Panc1 (cell line): ENCODE results near the gene FBXL4. TPM values are rescaled to one million over a fixed set of nuclear protein-coding genes. Genes with fewer than 3 reads are reported as not detected.

Source experiments
- ATAC-seq: fragments of 200-7000 bp; cut with Tn5 transposase; 2 replicates; pipeline ENCODE4 v1.9.1; 2020; ENCODE audit warnings: mild to moderate bottlenecking, moderate library complexity
- BruUV-seq: library from RNA; stranded (reverse); fragments of 400-500 nt; replicated peaks from 2 replicates; lab custom pipeline; 2021; lab: Mats Ljungman, UMichigan
- CTCF ChIA-PET: fragments of 300-600 bp; sonication (Branson Sonifier 250); formaldehyde crosslinking; loops from one replicate; lab custom pipeline; 2022; ENCODE audit warnings: antibody characterized with exemption; lab: Charles Lee
- POLR2A ChIA-PET: fragments of 300-600 bp; sonication (Branson Sonifier 250); formaldehyde crosslinking; loops from one replicate; lab custom pipeline; 2022; ENCODE audit warnings: antibody characterized with exemption; lab: Charles Lee
- DNase-seq: peaks from one replicate; pipeline ENCODE4 v3.0.0-alpha.2; 2010; ENCODE audit warnings: low read depth, low spot score
- H3K27ac ChIP-seq: 2 replicates; pipeline ENCODE4 v1.5.1; 2011; ENCODE audit warnings: mild to moderate bottlenecking, low read length, inconsistent platforms
- H3K27me3 ChIP-seq: fragments of 200-500 bp; sonication (Bioruptor generic); 2 replicates; pipeline ENCODE4 v1.6.0; 2014; ENCODE audit warnings: low read length, inconsistent platforms; ENCODE audit not compliant: control insufficient read depth, insufficient read depth
- H3K36me3 ChIP-seq: fragments of 200-500 bp; sonication (Bioruptor generic); 2 replicates; pipeline ENCODE4 v1.5.1; 2014; ENCODE audit warnings: inconsistent platforms, mild to moderate bottlenecking, low read length, moderate library complexity; ENCODE audit not compliant: control insufficient read depth, insufficient read depth
- H3K4me1 ChIP-seq: 2 replicates; pipeline ENCODE4 v1.5.1; 2011; ENCODE audit warnings: inconsistent platforms, mild to moderate bottlenecking, low read length, moderate library complexity; ENCODE audit not compliant: control insufficient read depth, insufficient read depth
- H3K4me3 ChIP-seq, 2 experiments: 2 replicates each; pipeline ENCODE4 v1.5.1; 2011 to 2012; ENCODE audit warnings: low read depth in 2 of 2, low read length in 2 of 2, mild to moderate bottlenecking in 2 of 2, inconsistent platforms in 1 of 2, moderate library complexity in 1 of 2
- H3K9me3 ChIP-seq: fragments of 200-500 bp; sonication (Bioruptor generic); 2 replicates; pipeline ENCODE4 v1.5.1; 2014; ENCODE audit warnings: low read depth, mild to moderate bottlenecking, inconsistent platforms, low read length, moderate library complexity; ENCODE audit not compliant: control insufficient read depth, insufficient read depth
- POLR2AphosphoS5 ChIP-seq: IDR thresholded peaks from 2 replicates; pipeline ENCODE4 v1.6.1; 2012; ENCODE audit warnings: mild to moderate bottlenecking, low read depth, low read length, moderate library complexity
- REST ChIP-seq, 2 experiments: IDR thresholded peaks; 2 replicates each; pipeline ENCODE4 v1.6.1; 2011 to 2012; ENCODE audit warnings: low read depth in 2 of 2, control low read depth in 1 of 2, low read length in 1 of 2, mild to moderate bottlenecking in 1 of 2, moderate library complexity in 1 of 2; ENCODE audit not compliant: insufficient read depth in 1 of 2
- SIN3A ChIP-seq: IDR thresholded peaks from 2 replicates; pipeline ENCODE4 v1.6.1; 2012; ENCODE audit warnings: low read depth, mild to moderate bottlenecking, low read length, moderate library complexity, borderline replicate concordance; ENCODE audit not compliant: insufficient read depth
- TCF7L2 ChIP-seq: IDR thresholded peaks from 2 replicates; pipeline ENCODE4 v1.6.1; 2011; ENCODE audit warnings: mild to moderate bottlenecking, low read depth, low read length, inconsistent platforms
- in situ Hi-C: cut with HindIII; loops from 2 replicates; pipeline ENCODE4 v1.10.0; 2016; ENCODE audit warnings: low sequenced_read_pairs, low pct_unique_long_range_greater_than_20kb
- intact Hi-C: fragments of 100-400 bp; cut with micrococcal nuclease; formaldehyde crosslinking; loops from one replicate; pipeline ENCODE4 v1.10.0; 2022; ENCODE audit not compliant: unreplicated experiment
- total RNA-seq: library from RNA; stranded (reverse); gene quantifications from one replicate; pipeline ENCODE4 v1.2.1, GENCODE V29; 2021; ENCODE audit not compliant: unreplicated experiment
- TF ChIP-seq, protein P1 (sequence below): fragments of 450-650 bp; IDR thresholded peaks from 2 replicates; pipeline ENCODE4 v1.5.1; 2017; ENCODE audit warnings: mild to moderate bottlenecking

Gene FBXL4
- total RNA-seq, 1 experiment from 2014 or later = 11.5 TPM

DNA sequence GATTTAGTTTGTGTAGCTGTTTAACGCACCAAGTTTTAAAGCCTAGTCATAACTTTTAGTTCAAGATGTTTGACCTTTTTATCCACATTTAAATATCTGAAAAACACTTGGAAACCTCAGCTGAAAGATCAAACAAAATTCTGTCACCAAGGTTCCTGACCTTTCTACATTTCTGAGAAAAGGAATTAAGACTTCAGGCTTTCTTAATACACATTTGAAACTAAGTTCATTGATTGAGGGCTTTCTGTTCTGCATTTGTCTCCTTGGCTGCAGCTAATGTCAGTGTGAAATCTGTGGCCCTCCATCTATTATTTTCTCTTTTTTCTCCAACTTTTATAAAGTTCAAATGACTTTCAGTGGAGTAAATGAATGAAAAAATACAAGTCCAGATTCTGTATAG lies 22.7 kb upstream of the FBXL4 start:
- H3K27me3 ChIP-seq = no peaks in the 10 kb centered on the region
- in situ Hi-C loops = no loop called here
- no peak for DNase-seq
- H3K9me3 ChIP-seq = no peaks in the 10 kb centered on the region
- H3K4me3 ChIP-seq = no peak overlapping the region
- no peak overlapping the region for H3K27ac ChIP-seq
- ChIA-PET CTCF (no interaction called here), POLR2A (no interaction called here)
- ATAC-seq = no peak
- TF ChIP-seq SIN3A (no peak), TCF7L2 (no peak), POLR2AphosphoS5 (no peak), REST (IDR thresholded peaks at IDR 0.05; ENCODE audit: insufficient read depth in 1 of 2, low read depth in 2 of 2, low read length in 1 of 2) (no peak)
- TF ChIP-seq, protein P1, sequence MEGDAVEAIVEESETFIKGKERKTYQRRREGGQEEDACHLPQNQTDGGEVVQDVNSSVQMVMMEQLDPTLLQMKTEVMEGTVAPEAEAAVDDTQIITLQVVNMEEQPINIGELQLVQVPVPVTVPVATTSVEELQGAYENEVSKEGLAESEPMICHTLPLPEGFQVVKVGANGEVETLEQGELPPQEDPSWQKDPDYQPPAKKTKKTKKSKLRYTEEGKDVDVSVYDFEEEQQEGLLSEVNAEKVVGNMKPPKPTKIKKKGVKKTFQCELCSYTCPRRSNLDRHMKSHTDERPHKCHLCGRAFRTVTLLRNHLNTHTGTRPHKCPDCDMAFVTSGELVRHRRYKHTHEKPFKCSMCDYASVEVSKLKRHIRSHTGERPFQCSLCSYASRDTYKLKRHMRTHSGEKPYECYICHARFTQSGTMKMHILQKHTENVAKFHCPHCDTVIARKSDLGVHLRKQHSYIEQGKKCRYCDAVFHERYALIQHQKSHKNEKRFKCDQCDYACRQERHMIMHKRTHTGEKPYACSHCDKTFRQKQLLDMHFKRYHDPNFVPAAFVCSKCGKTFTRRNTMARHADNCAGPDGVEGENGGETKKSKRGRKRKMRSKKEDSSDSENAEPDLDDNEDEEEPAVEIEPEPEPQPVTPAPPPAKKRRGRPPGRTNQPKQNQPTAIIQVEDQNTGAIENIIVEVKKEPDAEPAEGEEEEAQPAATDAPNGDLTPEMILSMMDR = no peak
- no TSS peak for BruUV-seq
- no peaks in the 10 kb centered on the region for H3K36me3 ChIP-seq
- intact Hi-C loops = no loop called here
- H3K4me1 ChIP-seq = no peaks in the 10 kb centered on the region

DNA sequence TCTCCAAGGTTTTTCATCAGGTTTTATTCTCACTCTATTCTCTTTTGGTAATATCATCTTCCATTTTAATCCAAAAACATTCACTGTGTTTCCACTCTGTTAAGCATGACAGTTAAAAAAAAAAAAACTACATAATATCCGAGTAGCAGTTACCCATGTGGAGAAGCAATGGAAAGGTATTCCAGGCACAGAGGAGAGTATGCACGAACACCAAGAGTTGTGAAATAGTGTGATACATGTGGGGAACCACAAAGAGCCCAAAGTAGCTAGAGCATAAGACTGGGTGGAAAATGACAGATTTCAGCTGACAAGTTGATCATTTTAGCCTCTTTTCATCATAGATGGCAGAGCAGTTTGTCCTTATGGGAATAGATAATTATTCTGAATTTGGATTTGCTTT lies 19.9 kb upstream of the FBXL4 start:
- Histone ChIP-seq H3K27me3 (peaks cover 6% of the 10 kb centered on the region; the same call in 1 of the 2 replicates), H3K27ac (no peak overlapping the region), H3K36me3 (no peaks in the 10 kb centered on the region), H3K4me3 (no peak overlapping the region), H3K9me3 (no peaks in the 10 kb centered on the region), H3K4me1 (no peaks in the 10 kb centered on the region)
- TF ChIP-seq SIN3A (no peak), REST (IDR thresholded peaks at IDR 0.05; ENCODE audit: insufficient read depth in 1 of 2, low read depth in 2 of 2, low read length in 1 of 2) (no peak), POLR2AphosphoS5 (no peak), TCF7L2 (no peak)
- TF ChIP-seq, protein P1 = no peak
- ATAC-seq (no peak), DNase-seq (no peak)
- intact Hi-C loops (no loop called here), in situ Hi-C loops (no loop called here)
- POLR2A ChIA-PET = no interaction called here
- CTCF ChIA-PET = no interaction called here
- no TSS peak for BruUV-seq
